NCI-H69 (cell line): ENCODE measurements around the gene TNFRSF18.
A peak's percentile ranks its signal among the peaks of the same experiment; 100 is the strongest.

Experiments
- DNase-seq: peaks from one replicate; lab custom pipeline; 2025; lab: John Stamatoyannopoulos, UW

Gene TNFRSF18

GRCh38 chr1:1166642-1167397 lies 39.6 kb downstream of the TNFRSF18 start:
- no peak for DNase-seq

GRCh38 chr1:1165900-1166421 lies 40.4 kb downstream of the TNFRSF18 start:
- no peak for DNase-seq

- no peak for DNase-seq
Observed at GRCh38 chr1:1165485-1165884, 40.9 kb downstream of the TNFRSF18 start.

GRCh38 chr1:1164701-1165451 lies 41.5 kb downstream of the TNFRSF18 start:
- peak; percentile 54 for DNase-seq

GRCh38 chr1:1164361-1164700 lies 42.1 kb downstream of the TNFRSF18 start:
- DNase-seq = no peak

- no peak for DNase-seq
Observed at GRCh38 chr1:1163538-1164070, 42.8 kb downstream of the TNFRSF18 start.

GRCh38 chr1:1162597-1163537 lies 43.5 kb downstream of the TNFRSF18 start:
- DNase-seq = peak; percentile 94

- DNase-seq = peak; percentile 77
Observed at GRCh38 chr1:1161683-1162079, 44.7 kb downstream of the TNFRSF18 start.

- no peak for DNase-seq
Observed at GRCh38 chr1:1161078-1161682, 45.2 kb downstream of the TNFRSF18 start.

GRCh38 chr1:1160281-1160930 lies 46.0 kb downstream of the TNFRSF18 start:
- DNase-seq = no peak

GRCh38 chr1:1157914-1158710 lies 48.3 kb downstream of the TNFRSF18 start:
- DNase-seq = peak; percentile 61

- DNase-seq = peak; percentile 85
Observed at GRCh38 chr1:1157426-1157913, 48.9 kb downstream of the TNFRSF18 start.

- DNase-seq = no peak
Observed at GRCh38 chr1:1157033-1157365, 49.4 kb downstream of the TNFRSF18 start.

- DNase-seq = no peak
Observed at GRCh38 chr1:1156140-1157032, 50.0 kb downstream of the TNFRSF18 start.

GRCh38 chr1:1155258-1155657 lies 51.1 kb downstream of the TNFRSF18 start:
- no peak for DNase-seq

- no peak for DNase-seq
Observed at GRCh38 chr1:1153874-1154273, 52.5 kb downstream of the TNFRSF18 start.
